IPS-18a (cell line): ENCODE data around the gene SH2D6.
"Not testable (repeated sequence)": the region's sequence is repeated elsewhere in the genome, so short reads cannot be mapped to it uniquely, and the experiment has no call there.

Experiments used
- H3K27ac ChIP-seq: one replicate; pipeline ENCODE4 v1.5.1; 2013; ENCODE audit warnings: low read length
- H3K27me3 ChIP-seq: one replicate; pipeline ENCODE4 v1.6.1; 2013; ENCODE audit warnings: mild to moderate bottlenecking, low read length; ENCODE audit not compliant: control insufficient read depth, insufficient read depth
- H3K36me3 ChIP-seq: one replicate; pipeline ENCODE4 v1.6.1; 2013; ENCODE audit warnings: low read depth, low read length; ENCODE audit not compliant: control insufficient read depth
- H3K4me1 ChIP-seq: one replicate; pipeline ENCODE4 v1.6.1; 2013; ENCODE audit warnings: low read depth, low read length; ENCODE audit not compliant: control insufficient read depth
- H3K4me3 ChIP-seq: one replicate; pipeline ENCODE4 v1.5.1; 2013; ENCODE audit warnings: low read length
- H3K9ac ChIP-seq: one replicate; pipeline ENCODE4 v1.6.1; 2013; ENCODE audit warnings: mild to moderate bottlenecking, low read length, moderate library complexity
- H3K9me3 ChIP-seq: one replicate; pipeline ENCODE4 v1.6.1; 2013; ENCODE audit warnings: low read depth, low read length; ENCODE audit not compliant: control insufficient read depth

Gene SH2D6

DNA sequence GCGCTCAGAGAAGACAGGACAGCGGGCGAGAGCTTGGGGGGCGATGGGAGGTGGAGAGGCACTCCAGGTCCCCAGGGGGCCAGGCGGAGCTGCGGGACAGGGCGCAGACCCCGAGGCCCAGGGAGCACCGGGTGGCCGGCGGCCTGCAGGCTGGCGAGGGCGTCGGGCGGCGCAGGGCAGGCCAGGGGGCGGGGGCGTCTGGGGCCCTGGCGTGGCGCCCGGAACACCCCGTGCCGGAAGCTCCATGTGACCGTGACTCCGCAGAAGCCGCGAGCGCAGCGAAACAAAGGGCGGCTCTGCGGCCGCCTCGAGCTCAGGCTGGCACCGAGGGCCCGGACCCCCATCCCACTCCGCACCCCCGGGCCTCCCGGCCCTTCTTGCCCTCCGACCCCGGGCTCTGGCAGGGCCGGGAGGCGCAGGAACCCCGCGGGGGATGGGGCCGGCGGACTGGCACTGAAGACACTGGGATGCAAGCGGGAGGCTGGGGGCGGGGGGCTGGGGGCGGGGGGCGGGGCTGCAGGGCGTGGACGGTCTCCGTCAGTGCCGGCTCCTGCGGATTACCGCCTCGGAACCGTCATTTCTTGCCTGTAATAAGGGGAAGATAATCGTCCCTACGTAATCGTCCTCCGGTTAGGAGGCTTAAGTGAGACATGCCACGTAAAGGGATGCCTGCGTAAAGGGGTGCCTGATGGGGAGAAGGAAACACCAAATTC is 19.1 kb downstream of the SH2D6 start:
- H3K4me1 ChIP-seq, result peaks cover 32% of the 10 kb centered on the region
- no peak overlapping the region for H3K27ac ChIP-seq
- peak overlapping the region; percentile 72 for H3K9ac ChIP-seq
- peak overlapping the region; percentile 44 for H3K4me3 ChIP-seq
- no peaks in the 10 kb centered on the region for H3K27me3 ChIP-seq
- H3K9me3 ChIP-seq, result no peaks in the 10 kb centered on the region
- no peaks in the 10 kb centered on the region for H3K36me3 ChIP-seq

DNA sequence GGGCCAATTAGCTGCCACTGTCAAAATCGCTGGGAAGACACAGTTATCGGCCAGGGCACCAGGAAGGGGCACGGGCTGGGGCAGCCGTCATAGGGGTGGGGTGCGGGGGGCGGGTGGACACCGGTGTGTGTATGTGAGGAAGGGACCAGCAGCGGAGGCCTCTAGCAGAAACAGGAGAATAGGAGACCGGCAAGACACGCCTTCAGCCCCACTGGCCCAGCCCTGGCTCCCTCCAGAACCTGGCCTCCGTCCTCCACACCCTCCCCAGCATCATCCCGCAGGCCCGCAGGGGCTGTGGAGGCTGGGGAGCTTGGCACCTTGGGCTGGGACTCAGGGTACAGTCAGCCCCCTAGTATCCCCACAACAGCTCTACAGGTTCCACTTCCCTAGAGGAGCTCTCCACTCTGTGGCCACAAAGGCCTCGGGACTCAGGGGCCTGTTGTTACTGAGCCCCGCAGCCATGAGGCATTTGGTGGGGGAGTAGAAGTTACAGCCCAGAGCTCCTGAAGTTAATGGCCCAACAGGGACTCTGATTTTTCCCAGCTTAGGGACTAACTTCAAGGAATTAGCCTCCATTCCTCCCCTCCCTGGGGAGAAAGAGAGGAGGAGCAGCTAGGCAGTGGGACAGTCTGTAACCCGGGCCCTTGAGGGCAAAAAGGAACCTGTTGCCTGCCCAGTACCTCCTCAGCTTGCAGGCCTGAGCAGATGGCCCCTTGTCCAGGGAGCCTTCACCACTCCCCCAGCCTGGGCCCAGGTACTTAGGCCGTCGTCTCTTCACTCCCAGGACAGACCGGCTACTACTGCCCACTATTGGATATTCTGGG is 19.9 kb downstream of the SH2D6 start:
- Histone ChIP-seq H3K9ac (peak overlapping the region; percentile 72), H3K27ac (no peak overlapping the region), H3K4me1 (peaks cover 24% of the 10 kb centered on the region), H3K4me3 (peak overlapping the region; percentile 44), H3K27me3 (no peaks in the 10 kb centered on the region), H3K9me3 (no peaks in the 10 kb centered on the region), H3K36me3 (no peaks in the 10 kb centered on the region)

DNA sequence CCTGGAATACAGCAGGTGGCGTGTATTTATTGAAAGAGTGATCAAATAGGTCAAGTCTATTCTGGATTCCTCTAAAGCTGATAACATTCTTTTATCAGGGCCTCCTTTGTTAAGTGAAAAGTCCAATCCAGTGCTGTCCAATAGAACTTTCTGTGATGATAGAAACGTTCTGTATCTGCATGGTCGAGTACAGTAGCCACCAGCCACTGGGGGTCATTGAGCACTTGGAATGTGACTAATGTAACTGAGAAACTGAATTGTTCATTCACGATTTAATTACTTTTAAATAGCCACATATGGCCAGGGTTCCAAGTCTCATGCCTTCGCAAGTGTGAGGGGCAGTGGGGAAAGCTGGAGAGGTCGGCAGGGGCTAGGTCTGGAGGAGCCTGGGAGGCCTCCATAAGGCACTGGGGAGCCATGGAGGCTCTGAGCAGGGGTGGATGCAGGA is 20.5 kb downstream of the SH2D6 start:
- Histone ChIP-seq H3K4me1 (peaks cover 22% of the 10 kb centered on the region), H3K9ac (no peak overlapping the region), H3K27ac (no peak overlapping the region)

DNA sequence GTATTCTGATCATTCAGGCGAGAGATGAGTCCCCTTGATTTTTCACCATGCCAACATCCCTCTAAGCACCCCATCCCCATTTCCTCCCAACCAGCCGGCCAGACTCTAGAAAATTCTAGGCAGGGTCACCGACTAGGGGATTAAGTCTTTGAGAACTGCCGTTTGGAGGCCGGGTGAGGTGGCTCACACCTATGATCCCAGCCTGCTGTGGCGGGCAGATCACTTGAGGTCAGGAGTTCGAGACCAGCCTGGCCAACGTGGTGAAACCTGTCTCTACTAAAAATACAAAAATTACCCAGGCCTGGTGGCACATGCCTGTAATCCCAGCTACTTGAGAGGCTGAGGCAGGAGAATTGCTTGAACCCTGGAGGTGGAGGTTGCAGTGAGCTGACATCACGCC is 21.1 kb downstream of the SH2D6 start:
- H3K36me3 ChIP-seq, H3K27me3 ChIP-seq, H3K9me3 ChIP-seq, H3K9ac ChIP-seq, H3K27ac ChIP-seq, H3K4me3 ChIP-seq: not testable (repeated sequence)
- H3K4me1 ChIP-seq, result peaks cover 22% of the 10 kb centered on the region

More for the DNA sequence above, 20.5 kb downstream of the SH2D6 start:
- Histone ChIP-seq H3K9me3 (no peaks in the 10 kb centered on the region), H3K27me3 (no peaks in the 10 kb centered on the region), H3K4me3 (no peak overlapping the region), H3K36me3 (no peaks in the 10 kb centered on the region)

DNA sequence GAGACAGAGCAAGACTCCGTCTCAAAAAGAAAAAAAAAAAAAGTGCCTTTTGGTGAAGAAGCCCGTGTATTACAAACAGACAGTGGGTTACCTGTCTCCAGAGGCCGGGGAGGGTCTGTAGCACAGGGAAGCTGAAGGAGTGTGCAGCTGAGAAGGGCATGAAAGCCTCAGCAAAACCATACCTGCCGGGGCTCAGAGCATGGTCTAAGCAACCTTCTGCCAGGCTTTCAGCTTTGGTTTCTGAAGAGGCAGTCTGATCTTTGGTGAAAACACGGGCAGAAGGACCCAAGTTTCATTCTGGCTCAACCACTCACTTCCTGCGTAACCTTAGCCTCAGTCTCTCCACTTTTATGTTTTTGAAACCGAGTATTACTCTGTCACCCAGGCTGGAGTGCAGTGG is 21.5 kb downstream of the SH2D6 start:
- no peak overlapping the region for H3K9ac ChIP-seq
- peaks cover 22% of the 10 kb centered on the region for H3K4me1 ChIP-seq
- H3K36me3 ChIP-seq, result no peaks in the 10 kb centered on the region
- H3K9me3 ChIP-seq, result no peaks in the 10 kb centered on the region
- H3K27ac ChIP-seq, result no peak overlapping the region
- H3K4me3 ChIP-seq, result no peak overlapping the region
- H3K27me3 ChIP-seq, result no peaks in the 10 kb centered on the region

DNA sequence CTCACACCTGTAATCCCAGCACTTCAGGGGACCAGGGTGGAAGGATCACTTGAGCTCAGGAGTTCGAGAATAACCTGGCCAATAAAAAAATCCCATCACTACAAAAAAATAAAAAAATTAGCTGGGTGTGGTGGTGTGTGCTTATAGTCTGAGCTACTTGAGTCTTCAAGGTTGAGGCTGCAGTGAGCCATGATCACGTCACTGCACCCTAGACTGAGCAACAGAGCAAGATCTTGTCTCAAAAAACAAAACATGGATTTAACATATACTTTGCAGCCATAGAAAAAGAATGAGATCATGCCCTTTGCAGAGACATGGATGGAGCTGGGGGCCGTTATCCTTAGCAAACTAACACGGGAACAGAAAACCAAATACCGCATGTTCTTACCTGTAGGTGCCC is 22.2 kb downstream of the SH2D6 start:
- H3K9ac ChIP-seq, result no peak overlapping the region
- H3K27me3 ChIP-seq, result no peaks in the 10 kb centered on the region
- H3K36me3 ChIP-seq, result no peaks in the 10 kb centered on the region
- no peaks in the 10 kb centered on the region for H3K9me3 ChIP-seq
- H3K4me1 ChIP-seq, result peaks cover 21% of the 10 kb centered on the region
- no peak overlapping the region for H3K4me3 ChIP-seq
- no peak overlapping the region for H3K27ac ChIP-seq

DNA sequence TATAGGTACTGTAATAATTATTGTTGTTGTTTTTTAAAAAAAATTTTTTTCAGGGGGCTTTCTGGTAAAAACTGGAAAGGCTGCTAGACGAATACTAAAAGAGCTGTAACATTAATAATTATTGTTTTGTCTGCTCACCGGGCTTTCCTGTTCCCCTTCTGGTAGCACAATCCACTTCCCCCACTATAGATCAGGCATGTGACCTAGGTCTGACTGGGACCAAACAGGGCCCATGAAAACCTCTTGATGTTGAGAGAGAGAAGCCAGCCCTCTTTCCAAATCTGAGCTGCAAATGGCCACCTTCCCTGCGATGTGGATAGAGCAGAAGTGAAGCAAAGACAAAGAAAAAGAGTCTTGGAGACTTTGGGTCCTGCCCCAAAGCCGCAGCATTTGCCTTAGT is 23.4 kb downstream of the SH2D6 start:
- Histone ChIP-seq H3K36me3 (no peaks in the 10 kb centered on the region), H3K27me3 (no peaks in the 10 kb centered on the region), H3K9ac (no peak overlapping the region), H3K4me1 (peaks cover 11% of the 10 kb centered on the region), H3K4me3 (no peak overlapping the region), H3K9me3 (no peaks in the 10 kb centered on the region), H3K27ac (no peak overlapping the region)

DNA sequence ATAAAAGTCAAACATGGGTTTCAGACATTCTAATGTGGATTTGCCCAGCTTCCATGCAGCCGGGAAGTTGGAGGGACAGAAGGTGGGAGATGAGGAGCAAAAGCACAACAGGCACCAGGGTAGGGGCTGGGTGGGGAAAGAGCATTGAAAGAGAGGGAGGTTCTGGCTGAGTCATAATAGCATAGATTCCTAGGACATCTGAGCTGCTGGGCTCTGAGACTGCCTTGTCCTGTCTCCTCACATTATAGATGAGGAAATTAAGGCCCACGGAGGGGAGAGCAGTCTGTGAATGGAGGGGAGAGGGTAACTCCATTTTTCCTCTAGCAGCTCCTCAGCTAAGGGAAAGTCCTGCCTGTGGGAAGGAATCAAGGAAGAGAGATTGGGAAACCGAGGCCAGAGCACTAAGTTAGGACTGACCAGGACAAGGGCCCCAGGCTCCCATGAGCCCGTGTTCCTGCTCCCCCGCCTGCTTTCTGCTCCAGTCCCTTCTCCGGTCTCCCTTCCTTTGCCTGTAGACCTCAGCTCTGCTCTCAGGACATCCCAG is 26.2 kb downstream of the SH2D6 start:
- Histone ChIP-seq H3K27me3 (no peaks in the 10 kb centered on the region), H3K27ac (no peak overlapping the region), H3K9ac (no peak overlapping the region), H3K9me3 (no peaks in the 10 kb centered on the region), H3K4me1 (no peaks in the 10 kb centered on the region), H3K4me3 (no peak overlapping the region), H3K36me3 (no peaks in the 10 kb centered on the region)

DNA sequence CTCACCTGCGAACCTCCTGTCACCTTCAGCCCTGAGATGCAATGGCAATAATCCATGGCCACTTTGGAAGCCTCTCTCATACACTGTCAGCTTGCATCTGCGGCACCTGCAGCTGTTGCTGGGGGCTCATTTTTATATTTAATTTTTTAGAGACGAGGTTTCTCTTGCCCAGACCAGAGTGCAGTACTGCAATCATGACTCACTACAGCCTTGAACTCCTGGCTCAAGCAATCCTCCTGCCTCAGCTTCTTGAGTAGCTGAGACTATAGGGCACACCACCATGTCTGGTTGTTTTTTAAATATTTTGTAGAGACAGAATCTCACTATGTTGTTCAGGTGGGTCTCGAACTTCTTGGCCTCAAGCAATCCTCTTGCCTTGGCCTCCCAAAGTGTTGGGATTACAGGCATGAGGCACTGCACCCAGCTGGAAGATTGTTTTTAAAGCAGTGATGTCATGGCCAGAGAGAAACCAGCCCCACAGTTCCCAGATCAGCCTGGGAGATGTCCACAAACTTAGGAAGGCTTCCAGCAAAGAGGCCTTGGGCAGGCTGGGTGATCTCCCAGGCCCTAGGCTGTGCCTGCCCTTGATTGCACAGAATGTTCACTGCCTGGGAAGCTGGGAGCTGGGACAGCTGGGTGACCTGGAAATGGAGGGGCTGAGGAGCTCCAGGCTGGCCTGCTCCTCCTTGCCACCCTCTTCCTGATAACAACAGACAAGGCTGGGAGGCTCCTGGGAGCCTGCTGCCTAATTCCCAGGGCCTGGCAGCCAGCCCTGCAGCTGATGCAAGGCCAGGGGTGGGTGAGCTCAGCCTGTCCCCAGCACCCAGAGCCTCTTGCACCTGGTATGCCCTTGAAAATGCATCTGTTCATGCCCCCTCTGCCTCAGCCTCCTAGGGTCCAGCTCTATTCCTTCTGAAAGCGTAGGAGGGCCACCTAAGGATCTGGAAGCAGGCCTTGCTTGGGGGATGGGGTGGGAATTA is 27.1 kb downstream of the SH2D6 start:
- Histone ChIP-seq H3K9ac (no peak overlapping the region), H3K4me3 (no peak overlapping the region)

DNA sequence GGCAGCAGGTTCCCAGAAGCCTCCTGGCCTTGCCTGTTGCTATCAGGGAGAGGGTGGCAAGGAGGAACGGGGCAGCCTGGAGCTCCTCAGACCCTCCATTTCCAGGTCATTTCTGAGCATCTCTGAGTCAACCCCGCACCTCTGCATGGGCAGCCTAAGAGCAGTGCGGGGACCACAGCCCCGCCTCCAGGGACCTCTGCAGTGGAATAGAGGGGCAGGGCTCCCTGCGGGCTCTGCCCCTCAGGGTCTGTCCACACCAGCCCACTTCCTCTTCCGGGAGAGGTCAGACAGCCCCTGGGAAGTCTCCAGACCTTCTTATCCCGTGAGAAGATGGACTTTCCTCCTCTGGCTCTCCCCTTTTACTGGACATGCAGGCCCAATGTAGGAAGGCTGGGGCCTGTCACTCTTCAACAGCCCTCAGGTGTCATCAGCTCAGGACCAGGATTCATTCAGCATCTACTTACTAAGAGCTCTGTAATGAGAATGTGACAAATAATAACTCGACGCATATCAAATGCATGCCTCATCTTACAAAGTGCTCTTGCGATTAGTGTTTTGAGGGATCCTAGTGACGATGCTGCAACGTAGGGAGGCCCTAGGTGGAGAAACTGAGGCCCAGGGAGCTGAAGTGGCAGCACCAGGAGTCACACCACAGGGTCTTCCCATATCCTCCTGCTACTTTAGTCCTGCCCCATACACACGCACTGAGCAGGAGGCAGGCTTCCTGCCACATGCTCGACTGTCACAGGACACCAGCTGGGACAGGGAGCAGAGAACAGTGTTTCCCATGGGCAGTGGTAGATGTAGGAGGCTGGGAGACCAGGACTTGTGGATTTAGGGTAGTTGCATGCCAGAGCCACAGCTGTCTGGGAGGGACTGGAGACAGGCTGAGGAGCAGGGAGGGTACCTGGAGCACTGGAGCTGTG is 28.0 kb downstream of the SH2D6 start:
- no peak overlapping the region for H3K9ac ChIP-seq
- no peaks in the 10 kb centered on the region for H3K36me3 ChIP-seq
- H3K4me3 ChIP-seq, result no peak overlapping the region
- H3K27me3 ChIP-seq, result no peaks in the 10 kb centered on the region
- no peaks in the 10 kb centered on the region for H3K4me1 ChIP-seq
- H3K9me3 ChIP-seq, result no peaks in the 10 kb centered on the region
- H3K27ac ChIP-seq, result no peak overlapping the region

More for the DNA sequence above, 27.1 kb downstream of the SH2D6 start:
- H3K9me3 ChIP-seq, result no peaks in the 10 kb centered on the region
- no peaks in the 10 kb centered on the region for H3K4me1 ChIP-seq
- H3K27me3 ChIP-seq, result no peaks in the 10 kb centered on the region
- no peak overlapping the region for H3K27ac ChIP-seq
- no peaks in the 10 kb centered on the region for H3K36me3 ChIP-seq
